H1 (cell line): ENCODE measurements around the gene SGMS1. TPM values are rescaled to one million over a fixed set of nuclear protein-coding genes. Genes with fewer than 3 reads are reported as not detected.

Experiments used
- CTCF ChIA-PET: fragments of 300-600 bp; sonication (Branson Sonifier 250); formaldehyde crosslinking; loops from one replicate; lab custom pipeline; 2021; ENCODE audit not compliant: partially characterized antibody; lab: Charles Lee
- POLR2A ChIA-PET: fragments of 300-600 bp; sonication (Branson Sonifier 250); formaldehyde crosslinking; loops from one replicate; lab custom pipeline; 2021; ENCODE audit warnings: inconsistent platforms; ENCODE audit not compliant: partially characterized antibody; lab: Charles Lee
- DNase-seq, 2 experiments: peaks; one replicate each; pipeline versions ENCODE4 v3.0.0 to v3.0.0-alpha.2; 2010 to 2022; ENCODE audit warnings: low spot score in 2 of 2, low read depth in 1 of 2, mixed read lengths in 1 of 2
- FAIRE-seq: peaks from 2 replicates; lab custom pipeline; 2011; peaks lifted over from hg19 to GRCh38; lab: Jason Lieb, UNC
- H2AFZ ChIP-seq: 2 replicates; pipeline ENCODE4 v1.8.1; 2012; ENCODE audit warnings: low read length, inconsistent platforms
- H2AK5ac ChIP-seq: 2 replicates; pipeline ENCODE4 v1.6.1; 2013; ENCODE audit warnings: low read depth, low read length
- H2BK120ac ChIP-seq: replicated peaks from 2 replicates; pipeline ENCODE3; 2013; ENCODE audit warnings: low read depth, low read length, inconsistent platforms
- H2BK12ac ChIP-seq: 2 replicates; pipeline ENCODE4 v1.6.1; 2013; ENCODE audit warnings: low read depth, low read length
- H2BK15ac ChIP-seq: 2 replicates; pipeline ENCODE4 v1.6.1; 2013; ENCODE audit warnings: low read length
- H2BK20ac ChIP-seq: 2 replicates; pipeline ENCODE4 v1.6.1; 2013; ENCODE audit warnings: low read length
- H2BK5ac ChIP-seq: 2 replicates; pipeline ENCODE4 v1.6.1; 2013; ENCODE audit warnings: low read depth, low read length
- H3K14ac ChIP-seq: 2 replicates; pipeline ENCODE4 v1.6.1; 2013; ENCODE audit warnings: inconsistent platforms; ENCODE audit not compliant: insufficient read length
- H3K18ac ChIP-seq: 2 replicates; pipeline ENCODE4 v1.6.1; 2013; ENCODE audit warnings: low read length; ENCODE audit errors: extremely low read depth
- H3K23ac ChIP-seq: 2 replicates; pipeline ENCODE4 v1.6.1; 2013; ENCODE audit warnings: inconsistent platforms; ENCODE audit not compliant: insufficient read length
- H3K23me2 ChIP-seq: 2 replicates; pipeline ENCODE4 v1.6.1; 2013; ENCODE audit warnings: low read depth, low read length
- H3K27ac ChIP-seq: 2 replicates; pipeline ENCODE4 v1.6.1; 2011; ENCODE audit warnings: low read depth, low read length, inconsistent platforms
- H3K27me3 ChIP-seq, 4 experiments: replicated peaks in 1 of 4; 1 replicate in 1 of 4; 2 replicates in 3 of 4; pipeline versions ENCODE4 v1.6.1 to v1.8.1; 2011 to 2013; ENCODE audit warnings: low read length in 3 of 4, mild to moderate bottlenecking in 3 of 4, inconsistent platforms in 2 of 4, mixed read lengths in 2 of 4, moderate library complexity in 1 of 4; ENCODE audit not compliant: control insufficient read depth in 3 of 4, insufficient read depth in 3 of 4; ENCODE audit errors: extremely low read depth in 1 of 4
- H3K36me3 ChIP-seq, 4 experiments: 2 replicates each; pipeline versions ENCODE4 v1.6.1 to v1.8.1; 2011 to 2013; ENCODE audit warnings: mild to moderate bottlenecking in 4 of 4, low read length in 3 of 4, moderate library complexity in 2 of 4, control low read depth in 1 of 4, inconsistent platforms in 1 of 4; ENCODE audit not compliant: insufficient read depth in 4 of 4, control insufficient read depth in 2 of 4
- H3K4ac ChIP-seq: replicated peaks from 2 replicates; pipeline ENCODE3; 2013; ENCODE audit warnings: low read length, low read depth, mixed read lengths, inconsistent platforms; ENCODE audit not compliant: insufficient read length
- H3K4me1 ChIP-seq, 4 experiments: replicated peaks in 1 of 4; 1 replicate in 1 of 4; 2 replicates in 3 of 4; pipeline versions ENCODE4 v1.6.1 to v1.8.1; 2011 to 2013; ENCODE audit warnings: low read length in 3 of 4, inconsistent platforms in 2 of 4, mixed read lengths in 1 of 4; ENCODE audit not compliant: insufficient read depth in 4 of 4, control insufficient read depth in 3 of 4
- H3K4me2 ChIP-seq, 2 experiments: 2 replicates each; pipeline versions ENCODE4 v1.6.1 to v1.8.1; 2011 to 2013; ENCODE audit warnings: low read depth in 2 of 2, low read length in 2 of 2, control low read depth in 1 of 2, inconsistent platforms in 1 of 2, mild to moderate bottlenecking in 1 of 2; ENCODE audit not compliant: insufficient read depth in 1 of 2
- H3K4me3 ChIP-seq, 4 experiments: fragments of 200-600, 300-600 bp in 1 of 4; sonication (generic), shearing (Covaris generic), sonication (Bioruptor Twin) in 1 of 4; 2 replicates each; pipeline versions ENCODE4 v1.5.1 to v1.8.1; 2011 to 2016; ENCODE audit warnings: low read length in 4 of 4, low read depth in 3 of 4, control low read depth in 2 of 4, inconsistent platforms in 2 of 4, mild to moderate bottlenecking in 2 of 4, mixed read lengths in 1 of 4, moderate library complexity in 1 of 4; ENCODE audit not compliant: insufficient read depth in 2 of 4; ENCODE audit errors: extremely low read depth in 1 of 4
- H3K56ac ChIP-seq: replicated peaks from 2 replicates; pipeline ENCODE3; 2013; ENCODE audit warnings: low read depth, mild to moderate bottlenecking, mixed read lengths, low read length, inconsistent platforms; ENCODE audit not compliant: insufficient read length
- H3K79me1 ChIP-seq: 2 replicates; pipeline ENCODE4 v1.6.1; 2013; ENCODE audit warnings: low read depth, low read length, control low read depth
- H3K79me2 ChIP-seq, 2 experiments: 2 replicates each; pipeline versions ENCODE4 v1.6.1 to v1.8.1; 2012 to 2013; ENCODE audit warnings: low read length in 2 of 2, mild to moderate bottlenecking in 2 of 2, inconsistent platforms in 1 of 2; ENCODE audit not compliant: insufficient read depth in 2 of 2, control insufficient read depth in 1 of 2
- H3K9ac ChIP-seq, 4 experiments: replicated peaks in 1 of 4; 1 replicate in 1 of 4; 2 replicates in 3 of 4; pipeline versions ENCODE4 v1.6.1 to v1.8.1; 2011 to 2013; ENCODE audit warnings: low read depth in 3 of 4, low read length in 3 of 4, control low read depth in 2 of 4, mild to moderate bottlenecking in 2 of 4, moderate library complexity in 2 of 4, inconsistent platforms in 1 of 4; ENCODE audit errors: extremely low read depth in 1 of 4
- H3K9me3 ChIP-seq, 2 experiments: 2 replicates each; pipeline versions ENCODE4 v1.6.1 to v1.8.1; 2012 to 2013; ENCODE audit warnings: mild to moderate bottlenecking in 2 of 2, moderate library complexity in 2 of 2, control low read depth in 1 of 2, inconsistent platforms in 1 of 2, low read depth in 1 of 2, low read length in 1 of 2, mixed read lengths in 1 of 2; ENCODE audit not compliant: insufficient read depth in 2 of 2
- H4K20me1 ChIP-seq, 2 experiments: replicated peaks in 1 of 2; 2 replicates each; pipeline versions ENCODE3 to v1.8.1; 2011 to 2013; ENCODE audit warnings: inconsistent platforms in 2 of 2, low read length in 2 of 2, mild to moderate bottlenecking in 1 of 2; ENCODE audit not compliant: insufficient read depth in 2 of 2, control insufficient read depth in 1 of 2
- H4K5ac ChIP-seq: 2 replicates; pipeline ENCODE4 v1.6.1; 2013; ENCODE audit warnings: low read length, low read depth, mixed read lengths, inconsistent platforms; ENCODE audit not compliant: insufficient read length
- H4K8ac ChIP-seq: 2 replicates; pipeline ENCODE4 v1.8.0; 2013; ENCODE audit warnings: mild to moderate bottlenecking, moderate library complexity, low read length, inconsistent platforms; ENCODE audit not compliant: insufficient read depth; ENCODE audit errors: extremely low read depth
- H4K91ac ChIP-seq: replicated peaks from 2 replicates; pipeline ENCODE3; 2013; ENCODE audit warnings: low read length, mixed read lengths, inconsistent platforms; ENCODE audit not compliant: insufficient read length
- ATF2 ChIP-seq: IDR thresholded peaks from 2 replicates; pipeline ENCODE4 v1.6.1; 2012; ENCODE audit warnings: low read length, inconsistent platforms
- CTCF ChIP-seq, 3 experiments: IDR thresholded peaks; 1 replicate in 2 of 3; 2 replicates in 1 of 3; pipeline versions ENCODE4 v1.5.1 to v1.6.1; 2011; ENCODE audit warnings: low read length in 3 of 3, mild to moderate bottlenecking in 3 of 3, inconsistent platforms in 2 of 3, low read depth in 1 of 3, moderate library complexity in 1 of 3; ENCODE audit not compliant: insufficient read depth in 1 of 3; ENCODE audit errors: control extremely low read depth in 1 of 3
- EP300 ChIP-seq, 2 experiments: IDR thresholded peaks; 1 replicate in 1 of 2; 2 replicates in 1 of 2; pipeline ENCODE4 v1.6.1; 2011 to 2012; ENCODE audit warnings: low read depth in 2 of 2, low read length in 2 of 2, mild to moderate bottlenecking in 2 of 2, borderline replicate concordance in 1 of 2, inconsistent platforms in 1 of 2, moderate library complexity in 1 of 2
- FOSL1 ChIP-seq: IDR thresholded peaks from 2 replicates; pipeline ENCODE4 v1.6.1; 2011; ENCODE audit warnings: mild to moderate bottlenecking, low read depth, low read length, moderate library complexity; ENCODE audit not compliant: insufficient read depth
- RAD21 ChIP-seq, 2 experiments: IDR thresholded peaks in 1 of 2; conservative IDR thresholded peaks in 1 of 2; 2 replicates each; pipeline ENCODE4 v1.6.1; 2011; ENCODE audit warnings: low read depth in 2 of 2, low read length in 2 of 2, improper control_type of control experiment in 1 of 2, inconsistent platforms in 1 of 2, mild to moderate bottlenecking in 1 of 2, moderate library complexity in 1 of 2
- TEAD4 ChIP-seq: IDR thresholded peaks from 2 replicates; pipeline ENCODE4 v1.6.1; 2012; ENCODE audit warnings: low read depth, low read length, inconsistent platforms, mixed read lengths
- WGBS, 2 experiments: shearing (Covaris generic) in 1 of 2; methylation state at CpG; one replicate each; pipeline versions ENCODE4 v1.1.6 to v1.1.7; 2013 to 2015; ENCODE audit warnings: low lambda C conversion rate in 2 of 2, mixed read lengths in 2 of 2, inconsistent platforms in 1 of 2, low coverage in 1 of 2, missing lambda C conversion rate in 1 of 2; ENCODE audit not compliant: insufficient replicate concordance in 2 of 2, insufficient coverage in 1 of 2, insufficient read length in 1 of 2; ENCODE audit errors: extremely low coverage in 1 of 2, missing lambda C conversion rate in 1 of 2; 5-methylcytosine and 5-hydroxymethylcytosine counted together
- polyA plus RNA-seq, 7 experiments: library from polyadenylated mRNA; depleted of rRNA in 3 of 7; stranded (reverse) in 5 of 7; unstranded in 2 of 7; fragments of >200 nt in 5 of 7; fragments of 200-250 nt in 2 of 7; gene quantifications; 1 replicate in 5 of 7; 2 replicates in 1 of 7; 4 replicates in 1 of 7; pipeline versions ENCODE4 v1.2.1 to v1.2.3, GENCODE V29; 2011 to 2013; ENCODE audit warnings: missing spikeins in 2 of 7, mixed read lengths in 2 of 7
- total RNA-seq: library from RNA; stranded (reverse); fragmentation: NEBNext Ultra II Directional; extraction: Animal tissue kit (Norgen Biotek cat#: 25700); gene quantifications from 2 replicates; pipeline ENCODE4 v1.2.1, GENCODE V29; 2021

SGMS1 gene
- total and polyA plus RNA-seq, 2 of the 8 experiments (the other 6 are each of a cell fraction or from before 2014, with no cell fraction given) = 6.0 to 15.6 TPM

GRCh38 chr10:50421026-50421719, 202.6 kb downstream of the SGMS1 start:
- Histone ChIP-seq H3K4me3 (no peak overlapping the region), H3K36me3 (no peaks in the 10 kb centered on the region), H3K27me3 (no peaks in the 10 kb centered on the region), H3K9ac (no peak overlapping the region), H3K79me2 (0 out of 4 replicates have a peak, but pooled peaks cover 0 to 2% of the 10 kb centered on the region in 2 experiments), H3K14ac (no peak overlapping the region), H4K5ac (no peak overlapping the region), H3K9me3 (no peaks in the 10 kb centered on the region), H3K56ac (no peak overlapping the region), H3K23ac (no peak overlapping the region), H4K8ac (no peak overlapping the region), H2BK20ac (no peak overlapping the region), H2BK12ac (no peak overlapping the region), H3K4ac (no peak overlapping the region), H4K91ac (no peak overlapping the region), H3K79me1 (0 out of 2 replicates have a peak, but pooled peaks cover 2% of the 10 kb centered on the region), H2BK120ac (no peak overlapping the region), H3K27ac (no peak overlapping the region), H2AK5ac (no peak overlapping the region), H4K20me1 (peaks cover 0 to 3% of the 10 kb centered on the region in 2 experiments), H2BK5ac (no peak overlapping the region), H2BK15ac (no peak overlapping the region), H3K23me2 (no peaks in the 10 kb centered on the region; the same call in 1 of the 2 replicates), H3K4me2 (no peak overlapping the region), H3K18ac (no peak overlapping the region), H3K4me1 (peaks cover 0 to 9% (median 5%) of the 10 kb centered on the region in 4 experiments; a peak in 6 of 7 replicates), H2AFZ (no peak overlapping the region)
- POLR2A ChIA-PET = interaction anchor here (1.1 kb wide), 1 partner anchor 14 kb away, joined by 3 read pairs; no protein-coding TSS in a partner anchor
- CTCF ChIA-PET = interaction anchor here (0.7 to 1.7 kb wide), 16 partner anchors 9 to 114 kb away, joined by 3 to 6 read pairs (median 4); no protein-coding TSS in a partner anchor
- WGBS, 2 experiments = 81% methylated on average over 6 of the region's 6 CpGs; no CpG with 5 or more reads in 1 of the 2 experiments
- DNase-seq = peak in 1 of 2 experiments; percentile 58
- peak; percentile 36 for FAIRE-seq
- peak; percentile 53 to 86 (median 64) for TF ChIP-seq CTCF (IDR thresholded peaks at IDR 0.05; ENCODE audit: control extremely low read depth in 1 of 3, insufficient read depth in 1 of 3, low read depth in 1 of 3, low read length in 3 of 3)
- TF ChIP-seq TEAD4 = peak; percentile 42; the same call in 1 of the 2 replicates
- TF ChIP-seq EP300 (IDR thresholded peaks at IDR 0.05; ENCODE audit: borderline replicate concordance in 1 of 2, low read depth in 2 of 2, low read length in 2 of 2) = no peak
- peak; percentile 55 to 71 for TF ChIP-seq RAD21 (IDR thresholded peaks at IDR 0.05 in 1 of 2, conservative IDR thresholded peaks at IDR 0.05 in 1 of 2; ENCODE audit: low read depth in 2 of 2, low read length in 2 of 2)
- TF ChIP-seq FOSL1 = no peak
- TF ChIP-seq ATF2 = no peak
